RWPE2 (cell line): Measurements from ENCODE around the gene DDX1.

Experiments
- ATAC-seq: fragments of 200-7000 bp; cut with Tn5 transposase; 3 replicates; pipeline ENCODE4 v1.9.1; 2021; ENCODE audit warnings: low read depth
- DNase-seq: peaks from one replicate; pipeline ENCODE4 v3.0.0-alpha.2; 2020; ENCODE audit warnings: low spot score
- H3K27ac ChIP-seq: fragments of 450-650 bp; 2 replicates; pipeline ENCODE4 v1.5.1; 2017; ENCODE audit warnings: mild to moderate bottlenecking; ENCODE audit not compliant: poor library complexity, severe bottlenecking
- H3K27me3 ChIP-seq: fragments of 250-450 bp; sonication (Bioruptor Pico); 2 replicates; pipeline ENCODE4 v1.5.1; 2021; ENCODE audit warnings: mild to moderate bottlenecking, moderate library complexity; ENCODE audit not compliant: insufficient read depth, poor library complexity, severe bottlenecking
- H3K36me3 ChIP-seq: fragments of 250-450 bp; sonication (Bioruptor Pico); 2 replicates; pipeline ENCODE4 v1.5.1; 2020; ENCODE audit warnings: low read depth, mild to moderate bottlenecking, moderate library complexity
- H3K4me1 ChIP-seq: fragments of 250-450 bp; sonication (Bioruptor Pico); 2 replicates; pipeline ENCODE4 v1.5.1; 2021; ENCODE audit warnings: mild to moderate bottlenecking, moderate library complexity; ENCODE audit not compliant: insufficient read depth, poor library complexity, severe bottlenecking
- H3K4me3 ChIP-seq: fragments of 250-450 bp; sonication (Bioruptor Pico); 2 replicates; pipeline ENCODE4 v1.5.1; 2021; ENCODE audit warnings: mild to moderate bottlenecking, moderate library complexity; ENCODE audit not compliant: severe bottlenecking
- H3K9me3 ChIP-seq: fragments of 250-450 bp; sonication (Bioruptor Pico); 2 replicates; pipeline ENCODE4 v1.5.1; 2021; ENCODE audit warnings: mild to moderate bottlenecking, moderate library complexity; ENCODE audit not compliant: severe bottlenecking
- CTCF ChIP-seq: fragments of 450-650 bp; IDR thresholded peaks from one replicate; pipeline ENCODE4 v1.5.1; 2017; ENCODE audit warnings: mild to moderate bottlenecking, moderate library complexity; ENCODE audit not compliant: poor library complexity, severe bottlenecking

The DDX1 gene

GRCh38 chr2:15660491-15661294, 69.0 kb downstream of the DDX1 start:
- Histone ChIP-seq H3K27ac (no peak overlapping the region), H3K4me1 (no peaks in the 10 kb centered on the region), H3K36me3 (no peaks in the 10 kb centered on the region), H3K4me3 (no peak overlapping the region), H3K9me3 (no peaks in the 10 kb centered on the region), H3K27me3 (peaks cover 3% of the 10 kb centered on the region)
- ATAC-seq, result no peak
- DNase-seq, result no peak
- no peak for TF ChIP-seq CTCF

GRCh38 chr2:15661295-15661569, 69.6 kb downstream of the DDX1 start:
- no peak overlapping the region for H3K4me3 ChIP-seq
- no peaks in the 10 kb centered on the region for H3K4me1 ChIP-seq
- H3K9me3 ChIP-seq, result no peaks in the 10 kb centered on the region
- no peak overlapping the region for H3K27ac ChIP-seq
- TF ChIP-seq CTCF, result no peak
- no peak for ATAC-seq
- H3K36me3 ChIP-seq, result no peaks in the 10 kb centered on the region
- H3K27me3 ChIP-seq, result peaks cover 3% of the 10 kb centered on the region
- DNase-seq, result no peak

GRCh38 chr2:15662026-15662425, 70.4 kb downstream of the DDX1 start:
- no peak for ATAC-seq

GRCh38 chr2:15662579-15662978, 70.9 kb downstream of the DDX1 start:
- ATAC-seq, result no peak
- peaks cover 8% of the 10 kb centered on the region for H3K4me1 ChIP-seq
- no peak overlapping the region for H3K4me3 ChIP-seq
- no peaks in the 10 kb centered on the region for H3K36me3 ChIP-seq
- H3K27me3 ChIP-seq, result peaks cover 3% of the 10 kb centered on the region
- no peak overlapping the region for H3K27ac ChIP-seq
- no peaks in the 10 kb centered on the region for H3K9me3 ChIP-seq
- TF ChIP-seq CTCF, result no peak
- no peak for DNase-seq

More at GRCh38 chr2:15662026-15662425, 70.4 kb downstream of the DDX1 start:
- peaks cover 3% of the 10 kb centered on the region for H3K27me3 ChIP-seq
- no peak overlapping the region for H3K27ac ChIP-seq
- no peak overlapping the region for H3K4me3 ChIP-seq
- no peak for DNase-seq
- no peak for TF ChIP-seq CTCF
- no peaks in the 10 kb centered on the region for H3K36me3 ChIP-seq
- H3K9me3 ChIP-seq, result no peaks in the 10 kb centered on the region
- H3K4me1 ChIP-seq, result peaks cover 2% of the 10 kb centered on the region

GRCh38 chr2:15663802-15664201, 72.1 kb downstream of the DDX1 start:
- no peak for ATAC-seq
- H3K4me1 ChIP-seq, result peaks cover 19% of the 10 kb centered on the region
- no peak overlapping the region for H3K4me3 ChIP-seq
- TF ChIP-seq CTCF, result no peak
- H3K27me3 ChIP-seq, result peaks cover 3% of the 10 kb centered on the region
- H3K9me3 ChIP-seq, result no peaks in the 10 kb centered on the region
- no peak for DNase-seq
- H3K36me3 ChIP-seq, result no peaks in the 10 kb centered on the region
- no peak overlapping the region for H3K27ac ChIP-seq
